Common myeloid progenitor, CD34-positive (primary cell): ENCODE results near the gene KCNQ2.
A peak's percentile ranks its signal among the peaks of the same experiment; 100 is the strongest.

ENCODE experiments used
- CTCF ChIA-PET: fragments of 350-600 bp; sonication (Branson Sonifier 250); formaldehyde crosslinking; loops from one replicate; lab custom pipeline; 2021; ENCODE audit warnings: antibody characterized with exemption; lab: Charles Lee
- POLR2A ChIA-PET: fragments of 350-600 bp; sonication (Branson Sonifier 250); formaldehyde crosslinking; loops from one replicate; lab custom pipeline; 2021; ENCODE audit warnings: antibody characterized with exemption; lab: Charles Lee
- DNase-seq, 3 donors: peaks; one replicate each; pipeline versions ENCODE4 v3.0.0 to v3.0.0-alpha.2; 2013
- H3K27ac ChIP-seq, 2 experiments: 1 replicate in 1 of 2; 2 replicates in 1 of 2; pipeline ENCODE4 v1.7.0; 2013; ENCODE audit warnings: inconsistent platforms in 2 of 2, low read length in 2 of 2, mild to moderate bottlenecking in 2 of 2, low read depth in 1 of 2, moderate library complexity in 1 of 2; ENCODE audit not compliant: severe bottlenecking in 2 of 2, insufficient read depth in 1 of 2, poor library complexity in 1 of 2
- H3K27me3 ChIP-seq, 5 experiments: replicated peaks in 2 of 5; 1 replicate in 3 of 5; 2 replicates in 2 of 5; pipeline versions ENCODE4 v1.6.1 to v1.7.0; 2013; ENCODE audit warnings: low read length in 4 of 5, mild to moderate bottlenecking in 2 of 5, moderate library complexity in 2 of 5, inconsistent platforms in 1 of 5; ENCODE audit not compliant: insufficient read depth in 5 of 5, control insufficient read depth in 4 of 5
- H3K36me3 ChIP-seq, 4 experiments: 1 replicate in 2 of 4; 2 replicates in 2 of 4; pipeline versions ENCODE4 v1.6.1 to v1.7.0; 2013; ENCODE audit warnings: low read length in 3 of 4, control low read depth in 1 of 4, mild to moderate bottlenecking in 1 of 4; ENCODE audit not compliant: control insufficient read depth in 4 of 4, insufficient read depth in 4 of 4
- H3K4me1 ChIP-seq, 4 experiments: 1 replicate in 3 of 4; 2 replicates in 1 of 4; pipeline versions ENCODE4 v1.6.1 to v1.7.1; 2013; ENCODE audit warnings: low read length in 3 of 4, mild to moderate bottlenecking in 3 of 4, control low read depth in 1 of 4, inconsistent platforms in 1 of 4, moderate library complexity in 1 of 4; ENCODE audit not compliant: control insufficient read depth in 4 of 4, insufficient read depth in 4 of 4; ENCODE audit errors: control extremely low read depth in 1 of 4
- H3K4me3 ChIP-seq, 7 experiments: 1 replicate in 4 of 7; 2 replicates in 3 of 7; pipeline versions ENCODE4 v1.5.1 to v1.7.0; 2013; ENCODE audit warnings: mild to moderate bottlenecking in 7 of 7, low read length in 6 of 7, moderate library complexity in 6 of 7, inconsistent platforms in 2 of 7, low read depth in 2 of 7, control low read depth in 1 of 7; ENCODE audit not compliant: insufficient read depth in 4 of 7, control insufficient read depth in 1 of 7; ENCODE audit errors: extremely low read depth in 1 of 7
- H3K9me3 ChIP-seq, 5 experiments: 1 replicate in 4 of 5; 2 replicates in 1 of 5; pipeline versions ENCODE4 v1.6.1 to v1.7.1; 2013; ENCODE audit warnings: low read length in 4 of 5, mild to moderate bottlenecking in 2 of 5, inconsistent platforms in 1 of 5, low read depth in 1 of 5, moderate library complexity in 1 of 5; ENCODE audit not compliant: control insufficient read depth in 4 of 5, insufficient read depth in 2 of 5; ENCODE audit errors: control extremely low read depth in 1 of 5
- WGBS: methylation state at CpG from one replicate; pipeline ENCODE4 v1.1.5; 2013; ENCODE audit not compliant: insufficient coverage; 5-methylcytosine and 5-hydroxymethylcytosine counted together

Gene KCNQ2

GRCh38 chr20:63449025-63449424, 23.4 kb downstream of the KCNQ2 start:
- Histone ChIP-seq H3K27me3 (peaks cover 0 to 10% (median 2%) of the 10 kb centered on the region in 5 experiments), H3K9me3 (no peaks in the 10 kb centered on the region), H3K27ac (no peak overlapping the region), H3K4me3 (no peak overlapping the region), H3K36me3 (no peaks in the 10 kb centered on the region), H3K4me1 (peaks cover 0 to 31% (median 27%) of the 10 kb centered on the region in 4 experiments)
- no peak for DNase-seq
- ChIA-PET POLR2A (no interaction called here), CTCF (no interaction called here)
- WGBS = 88% methylated on average over 5 of the region's 5 CpGs

GRCh38 chr20:63448031-63448430, 24.4 kb downstream of the KCNQ2 start:
- no peak overlapping the region for H3K4me3 ChIP-seq
- DNase-seq = no peak
- H3K27ac ChIP-seq = no peak overlapping the region
- H3K4me1 ChIP-seq = peaks cover 0 to 23% (median 17%) of the 10 kb centered on the region in 4 experiments
- ChIA-PET POLR2A (no interaction called here), CTCF (no interaction called here)
- WGBS = 86% methylated on average over 18 of the region's 18 CpGs
- H3K27me3 ChIP-seq = peaks cover 0 to 2% (median 0%) of the 10 kb centered on the region in 5 experiments
- H3K9me3 ChIP-seq = no peaks in the 10 kb centered on the region
- no peaks in the 10 kb centered on the region for H3K36me3 ChIP-seq

GRCh38 chr20:63447320-63447719, 25.1 kb downstream of the KCNQ2 start:
- H3K4me3 ChIP-seq = no peak overlapping the region
- H3K9me3 ChIP-seq = no peaks in the 10 kb centered on the region
- POLR2A ChIA-PET = no interaction called here
- CTCF ChIA-PET = interaction anchor here (1.0 to 1.3 kb wide), 2 partner anchors 23 to 90 kb away, joined by 3 read pairs; partner anchors contain the start of gene PTK6
- peaks cover 0 to 21% (median 15%) of the 10 kb centered on the region in 4 experiments for H3K4me1 ChIP-seq
- peaks cover 0 to 2% (median 0%) of the 10 kb centered on the region in 5 experiments for H3K27me3 ChIP-seq
- no peak for DNase-seq
- H3K36me3 ChIP-seq = no peaks in the 10 kb centered on the region
- no peak overlapping the region for H3K27ac ChIP-seq
- WGBS = 94% methylated on average over 12 of the region's 16 CpGs

GRCh38 chr20:63446216-63447024, 26.0 kb downstream of the KCNQ2 start:
- ChIA-PET CTCF (interaction anchor here (1.0 to 2.5 kb wide), 6 partner anchors 13 to 91 kb away, joined by 3 to 12 read pairs (median 3); partner anchors contain the start of gene PTK6), POLR2A (no interaction called here)
- Histone ChIP-seq H3K9me3 (no peaks in the 10 kb centered on the region), H3K27me3 (peaks cover 0 to 2% (median 0%) of the 10 kb centered on the region in 5 experiments), H3K4me3 (no peak overlapping the region), H3K4me1 (peaks cover 0 to 27% (median 24%) of the 10 kb centered on the region in 4 experiments), H3K27ac (no peak overlapping the region), H3K36me3 (no peaks in the 10 kb centered on the region)
- 79% methylated on average over 14 of the region's 31 CpGs for WGBS
- DNase-seq = peak; percentile 44 to 75 (median 72)

- Histone ChIP-seq H3K9me3 (no peaks in the 10 kb centered on the region), H3K27ac (no peak overlapping the region), H3K27me3 (peaks cover 0 to 2% (median 0%) of the 10 kb centered on the region in 5 experiments), H3K36me3 (no peaks in the 10 kb centered on the region), H3K4me3 (no peak overlapping the region), H3K4me1 (peaks cover 0 to 38% (median 35%) of the 10 kb centered on the region in 4 experiments)
- ChIA-PET POLR2A (no interaction called here), CTCF (interaction anchor here (1.0 to 2.5 kb wide), 4 partner anchors 30 to 93 kb away, joined by 3 to 12 read pairs (median 4); no protein-coding TSS in a partner anchor)
- 30% methylated on average over 14 of the region's 15 CpGs for WGBS
- peak in 1 of 3 donors; percentile 24 for DNase-seq
Observed at GRCh38 chr20:63445075-63445734, 27.2 kb downstream of the KCNQ2 start.

GRCh38 chr20:63444548-63444947, 27.9 kb downstream of the KCNQ2 start:
- peaks cover 0 to 2% (median 0%) of the 10 kb centered on the region in 5 experiments for H3K27me3 ChIP-seq
- no peak overlapping the region for H3K4me3 ChIP-seq
- no peak overlapping the region for H3K27ac ChIP-seq
- CTCF ChIA-PET = interaction anchor here (1.2 to 2.5 kb wide), 3 partner anchors 31 to 94 kb away, joined by 3 to 12 read pairs (median 4); no protein-coding TSS in a partner anchor
- no peaks in the 10 kb centered on the region for H3K9me3 ChIP-seq
- WGBS = 97% methylated on average over 20 of the region's 24 CpGs
- POLR2A ChIA-PET = no interaction called here
- H3K4me1 ChIP-seq = peaks cover 0 to 40% (median 35%) of the 10 kb centered on the region in 4 experiments
- H3K36me3 ChIP-seq = no peaks in the 10 kb centered on the region
- DNase-seq = no peak
